HG03520 (cell line): ENCODE measurements around the gene SUGT1.
"Not testable (repeated sequence)": the region's sequence is repeated elsewhere in the genome, so short reads cannot be mapped to it uniquely, and the experiment has no call there.

Experiments
- ATAC-seq: cut with Tn5 transposase; IDR thresholded peaks from one replicate; pipeline ENCODE4 v1.9.1; 2021; ENCODE audit warnings: mild to moderate bottlenecking, moderate library complexity; ENCODE audit not compliant: unreplicated experiment

SUGT1 gene

GRCh38 chr13:52652196-52652979 is at the start of gene SUGT1:
SUGT1 (plus strand) TSS chr13:52652836; CDS start chr13:52652921, 85 bp downstream.
- peak; percentile 91 for ATAC-seq

- ATAC-seq: not testable (repeated sequence)
Measured at GRCh38 chr13:52603316-52603715, 49.3 kb upstream of the SUGT1 start.

GRCh38 chr13:52606126-52606525 is 46.5 kb upstream of the SUGT1 start:
- not testable (repeated sequence) for ATAC-seq

- ATAC-seq: not testable (repeated sequence)
Measured at GRCh38 chr13:52606795-52607194, 45.8 kb upstream of the SUGT1 start.

GRCh38 chr13:52608184-52608583 is 44.5 kb upstream of the SUGT1 start:
- ATAC-seq: not testable (repeated sequence)

- peak; percentile 55 for ATAC-seq
Measured at GRCh38 chr13:52609013-52609606, 43.5 kb upstream of the SUGT1 start.

- ATAC-seq: not testable (repeated sequence)
Measured at GRCh38 chr13:52610158-52610557, 42.5 kb upstream of the SUGT1 start.

- no peak for ATAC-seq
Measured at GRCh38 chr13:52615134-52615801, 37.4 kb upstream of the SUGT1 start.

- no peak for ATAC-seq
Measured at GRCh38 chr13:52615812-52616211, 36.8 kb upstream of the SUGT1 start.

- ATAC-seq: peak; percentile 88
Measured at GRCh38 chr13:52617070-52618060, 35.3 kb upstream of the SUGT1 start.

- not testable (repeated sequence) for ATAC-seq
Measured at GRCh38 chr13:52631083-52631690, 21.4 kb upstream of the SUGT1 start.

- no peak for ATAC-seq
Measured at GRCh38 chr13:52638666-52639328, 13.8 kb upstream of the SUGT1 start.

GRCh38 chr13:52642131-52642530 is 10.5 kb upstream of the SUGT1 start, which contains the start of gene HNRNPA1L2:
HNRNPA1L2 (plus strand) TSS chr13:52642431; CDS start chr13:52642493, 62 bp downstream.
- ATAC-seq: no peak

GRCh38 chr13:52644108-52644507 is 8.5 kb upstream of the SUGT1 start:
- ATAC-seq: no peak

- ATAC-seq: no peak
Measured at GRCh38 chr13:52646967-52647366, 5.7 kb upstream of the SUGT1 start.

GRCh38 chr13:52650731-52651130 is 1.9 kb upstream of the SUGT1 start:
- ATAC-seq: no peak

- ATAC-seq: peak; percentile 6
Measured at GRCh38 chr13:52651897-52652195, 790 bp upstream of the SUGT1 start.

- ATAC-seq: peak; percentile 28
Measured at GRCh38 chr13:52652980-52653303, 306 bp downstream of the SUGT1 start.

GRCh38 chr13:52659340-52659739 is 6.7 kb downstream of the SUGT1 start:
- no peak for ATAC-seq

- no peak for ATAC-seq
Measured at GRCh38 chr13:52664272-52664671, 11.6 kb downstream of the SUGT1 start.
